SK-N-MC (cell line): ENCODE data around the gene ENHO.

Experiments
- EZH2 ChIP-seq: fragments of 200-600 bp; sonication (generic); IDR thresholded peaks from one replicate; pipeline ENCODE4 v1.6.1; 2017; ENCODE audit warnings: antibody characterized with exemption
- FOXP2 ChIP-seq: optimal IDR thresholded peaks from 2 replicates; pipeline ENCODE3; 2011; ENCODE audit warnings: mild to moderate bottlenecking, moderate library complexity; ENCODE audit not compliant: insufficient read depth; ENCODE audit errors: extremely low read length, control extremely low read depth
- POLR2AphosphoS5 ChIP-seq: IDR thresholded peaks from 2 replicates; pipeline ENCODE4 v1.6.1; 2012; ENCODE audit warnings: mild to moderate bottlenecking, low read depth, low read length, borderline replicate concordance

- TF ChIP-seq EZH2, result no peak
- TF ChIP-seq POLR2AphosphoS5, result no peak
- TF ChIP-seq FOXP2, result no peak
These were observed 48.7 kb upstream of the ENHO start for GRCh38 chr9:34571481-34571810.
